H1 (cell line): ENCODE data around the gene ANO9. TPM values are rescaled to one million over a fixed set of nuclear protein-coding genes. Genes with fewer than 3 reads are reported as not detected.

ENCODE experiments used
- CTCF ChIA-PET: fragments of 300-600 bp; sonication (Branson Sonifier 250); formaldehyde crosslinking; loops from one replicate; lab custom pipeline; 2021; ENCODE audit not compliant: partially characterized antibody; lab: Charles Lee
- POLR2A ChIA-PET: fragments of 300-600 bp; sonication (Branson Sonifier 250); formaldehyde crosslinking; loops from one replicate; lab custom pipeline; 2021; ENCODE audit warnings: inconsistent platforms; ENCODE audit not compliant: partially characterized antibody; lab: Charles Lee
- DNase-seq, 2 experiments: peaks; one replicate each; pipeline versions ENCODE4 v3.0.0 to v3.0.0-alpha.2; 2010 to 2022; ENCODE audit warnings: low spot score in 2 of 2, low read depth in 1 of 2, mixed read lengths in 1 of 2
- FAIRE-seq: peaks from 2 replicates; lab custom pipeline; 2011; peaks lifted over from hg19 to GRCh38; lab: Jason Lieb, UNC
- H2AFZ ChIP-seq: 2 replicates; pipeline ENCODE4 v1.8.1; 2012; ENCODE audit warnings: low read length, inconsistent platforms
- H2AK5ac ChIP-seq: 2 replicates; pipeline ENCODE4 v1.6.1; 2013; ENCODE audit warnings: low read depth, low read length
- H2BK120ac ChIP-seq: replicated peaks from 2 replicates; pipeline ENCODE3; 2013; ENCODE audit warnings: low read depth, low read length, inconsistent platforms
- H2BK12ac ChIP-seq: 2 replicates; pipeline ENCODE4 v1.6.1; 2013; ENCODE audit warnings: low read depth, low read length
- H2BK15ac ChIP-seq: 2 replicates; pipeline ENCODE4 v1.6.1; 2013; ENCODE audit warnings: low read length
- H2BK20ac ChIP-seq: 2 replicates; pipeline ENCODE4 v1.6.1; 2013; ENCODE audit warnings: low read length
- H2BK5ac ChIP-seq: 2 replicates; pipeline ENCODE4 v1.6.1; 2013; ENCODE audit warnings: low read depth, low read length
- H3K14ac ChIP-seq: 2 replicates; pipeline ENCODE4 v1.6.1; 2013; ENCODE audit warnings: inconsistent platforms; ENCODE audit not compliant: insufficient read length
- H3K18ac ChIP-seq: 2 replicates; pipeline ENCODE4 v1.6.1; 2013; ENCODE audit warnings: low read length; ENCODE audit errors: extremely low read depth
- H3K23ac ChIP-seq: 2 replicates; pipeline ENCODE4 v1.6.1; 2013; ENCODE audit warnings: inconsistent platforms; ENCODE audit not compliant: insufficient read length
- H3K23me2 ChIP-seq: 2 replicates; pipeline ENCODE4 v1.6.1; 2013; ENCODE audit warnings: low read depth, low read length
- H3K27ac ChIP-seq: 2 replicates; pipeline ENCODE4 v1.6.1; 2011; ENCODE audit warnings: low read depth, low read length, inconsistent platforms
- H3K27me3 ChIP-seq, 4 experiments: replicated peaks in 1 of 4; 1 replicate in 1 of 4; 2 replicates in 3 of 4; pipeline versions ENCODE4 v1.6.1 to v1.8.1; 2011 to 2013; ENCODE audit warnings: low read length in 3 of 4, mild to moderate bottlenecking in 3 of 4, inconsistent platforms in 2 of 4, mixed read lengths in 2 of 4, moderate library complexity in 1 of 4; ENCODE audit not compliant: control insufficient read depth in 3 of 4, insufficient read depth in 3 of 4; ENCODE audit errors: extremely low read depth in 1 of 4
- H3K36me3 ChIP-seq, 4 experiments: 2 replicates each; pipeline versions ENCODE4 v1.6.1 to v1.8.1; 2011 to 2013; ENCODE audit warnings: mild to moderate bottlenecking in 4 of 4, low read length in 3 of 4, moderate library complexity in 2 of 4, control low read depth in 1 of 4, inconsistent platforms in 1 of 4; ENCODE audit not compliant: insufficient read depth in 4 of 4, control insufficient read depth in 2 of 4
- H3K4ac ChIP-seq: replicated peaks from 2 replicates; pipeline ENCODE3; 2013; ENCODE audit warnings: low read length, low read depth, mixed read lengths, inconsistent platforms; ENCODE audit not compliant: insufficient read length
- H3K4me1 ChIP-seq, 4 experiments: replicated peaks in 1 of 4; 1 replicate in 1 of 4; 2 replicates in 3 of 4; pipeline versions ENCODE4 v1.6.1 to v1.8.1; 2011 to 2013; ENCODE audit warnings: low read length in 3 of 4, inconsistent platforms in 2 of 4, mixed read lengths in 1 of 4; ENCODE audit not compliant: insufficient read depth in 4 of 4, control insufficient read depth in 3 of 4
- H3K4me2 ChIP-seq, 2 experiments: 2 replicates each; pipeline versions ENCODE4 v1.6.1 to v1.8.1; 2011 to 2013; ENCODE audit warnings: low read depth in 2 of 2, low read length in 2 of 2, control low read depth in 1 of 2, inconsistent platforms in 1 of 2, mild to moderate bottlenecking in 1 of 2; ENCODE audit not compliant: insufficient read depth in 1 of 2
- H3K4me3 ChIP-seq, 4 experiments: fragments of 200-600, 300-600 bp in 1 of 4; sonication (generic), shearing (Covaris generic), sonication (Bioruptor Twin) in 1 of 4; 2 replicates each; pipeline versions ENCODE4 v1.5.1 to v1.8.1; 2011 to 2016; ENCODE audit warnings: low read length in 4 of 4, low read depth in 3 of 4, control low read depth in 2 of 4, inconsistent platforms in 2 of 4, mild to moderate bottlenecking in 2 of 4, mixed read lengths in 1 of 4, moderate library complexity in 1 of 4; ENCODE audit not compliant: insufficient read depth in 2 of 4; ENCODE audit errors: extremely low read depth in 1 of 4
- H3K56ac ChIP-seq: replicated peaks from 2 replicates; pipeline ENCODE3; 2013; ENCODE audit warnings: low read depth, mild to moderate bottlenecking, mixed read lengths, low read length, inconsistent platforms; ENCODE audit not compliant: insufficient read length
- H3K79me1 ChIP-seq: 2 replicates; pipeline ENCODE4 v1.6.1; 2013; ENCODE audit warnings: low read depth, low read length, control low read depth
- H3K79me2 ChIP-seq, 2 experiments: 2 replicates each; pipeline versions ENCODE4 v1.6.1 to v1.8.1; 2012 to 2013; ENCODE audit warnings: low read length in 2 of 2, mild to moderate bottlenecking in 2 of 2, inconsistent platforms in 1 of 2; ENCODE audit not compliant: insufficient read depth in 2 of 2, control insufficient read depth in 1 of 2
- H3K9ac ChIP-seq, 4 experiments: replicated peaks in 1 of 4; 1 replicate in 1 of 4; 2 replicates in 3 of 4; pipeline versions ENCODE4 v1.6.1 to v1.8.1; 2011 to 2013; ENCODE audit warnings: low read depth in 3 of 4, low read length in 3 of 4, control low read depth in 2 of 4, mild to moderate bottlenecking in 2 of 4, moderate library complexity in 2 of 4, inconsistent platforms in 1 of 4; ENCODE audit errors: extremely low read depth in 1 of 4
- H3K9me3 ChIP-seq, 2 experiments: 2 replicates each; pipeline versions ENCODE4 v1.6.1 to v1.8.1; 2012 to 2013; ENCODE audit warnings: mild to moderate bottlenecking in 2 of 2, moderate library complexity in 2 of 2, control low read depth in 1 of 2, inconsistent platforms in 1 of 2, low read depth in 1 of 2, low read length in 1 of 2, mixed read lengths in 1 of 2; ENCODE audit not compliant: insufficient read depth in 2 of 2
- H4K20me1 ChIP-seq, 2 experiments: replicated peaks in 1 of 2; 2 replicates each; pipeline versions ENCODE3 to v1.8.1; 2011 to 2013; ENCODE audit warnings: inconsistent platforms in 2 of 2, low read length in 2 of 2, mild to moderate bottlenecking in 1 of 2; ENCODE audit not compliant: insufficient read depth in 2 of 2, control insufficient read depth in 1 of 2
- H4K5ac ChIP-seq: 2 replicates; pipeline ENCODE4 v1.6.1; 2013; ENCODE audit warnings: low read length, low read depth, mixed read lengths, inconsistent platforms; ENCODE audit not compliant: insufficient read length
- H4K8ac ChIP-seq: 2 replicates; pipeline ENCODE4 v1.8.0; 2013; ENCODE audit warnings: mild to moderate bottlenecking, moderate library complexity, low read length, inconsistent platforms; ENCODE audit not compliant: insufficient read depth; ENCODE audit errors: extremely low read depth
- H4K91ac ChIP-seq: replicated peaks from 2 replicates; pipeline ENCODE3; 2013; ENCODE audit warnings: low read length, mixed read lengths, inconsistent platforms; ENCODE audit not compliant: insufficient read length
- KDM5A ChIP-seq: fragments of 200-600 bp; IDR thresholded peaks from 2 replicates; pipeline ENCODE4 v1.7.1; 2012; ENCODE audit warnings: mild to moderate bottlenecking, low read length, inconsistent platforms, mixed read lengths
- RBBP5 ChIP-seq: IDR thresholded peaks from 2 replicates; pipeline ENCODE4 v1.7.1; 2012; ENCODE audit warnings: low read depth, mild to moderate bottlenecking, inconsistent platforms, low read length, moderate library complexity, borderline replicate concordance
- RFX5 ChIP-seq: IDR thresholded peaks from 2 replicates; pipeline ENCODE4 v1.6.1; 2011; ENCODE audit warnings: low read depth, low read length, improper control_type of control experiment, borderline replicate concordance
- SRF ChIP-seq: IDR thresholded peaks from 2 replicates; pipeline ENCODE4 v1.6.1; 2011; ENCODE audit warnings: mild to moderate bottlenecking, low read depth, low read length, moderate library complexity
- WGBS, 2 experiments: shearing (Covaris generic) in 1 of 2; methylation state at CpG; one replicate each; pipeline versions ENCODE4 v1.1.6 to v1.1.7; 2013 to 2015; ENCODE audit warnings: low lambda C conversion rate in 2 of 2, mixed read lengths in 2 of 2, inconsistent platforms in 1 of 2, low coverage in 1 of 2, missing lambda C conversion rate in 1 of 2; ENCODE audit not compliant: insufficient replicate concordance in 2 of 2, insufficient coverage in 1 of 2, insufficient read length in 1 of 2; ENCODE audit errors: extremely low coverage in 1 of 2, missing lambda C conversion rate in 1 of 2; 5-methylcytosine and 5-hydroxymethylcytosine counted together
- polyA plus RNA-seq, 7 experiments: library from polyadenylated mRNA; depleted of rRNA in 3 of 7; stranded (reverse) in 5 of 7; unstranded in 2 of 7; fragments of >200 nt in 5 of 7; fragments of 200-250 nt in 2 of 7; gene quantifications; 1 replicate in 5 of 7; 2 replicates in 1 of 7; 4 replicates in 1 of 7; pipeline versions ENCODE4 v1.2.1 to v1.2.3, GENCODE V29; 2011 to 2013; ENCODE audit warnings: missing spikeins in 2 of 7, mixed read lengths in 2 of 7
- total RNA-seq: library from RNA; stranded (reverse); fragmentation: NEBNext Ultra II Directional; extraction: Animal tissue kit (Norgen Biotek cat#: 25700); gene quantifications from 2 replicates; pipeline ENCODE4 v1.2.1, GENCODE V29; 2021

ANO9 gene
- total and polyA plus RNA-seq, 2 of the 8 experiments (the other 6 are each of a cell fraction or from before 2014, with no cell fraction given) = 20.0 to 20.7 TPM

- peaks cover 0 to 9% of the 10 kb centered on the region in 2 experiments for H4K20me1 ChIP-seq
- H3K9me3 ChIP-seq = no peaks in the 10 kb centered on the region
- H4K5ac ChIP-seq = no peak overlapping the region
- peak overlapping the region; percentile 24; the same call in 1 of the 2 replicates for H2BK5ac ChIP-seq
- H2BK15ac ChIP-seq = no peak overlapping the region
- H3K18ac ChIP-seq = no peak overlapping the region
- no peak overlapping the region for H3K4me2 ChIP-seq
- H3K4me1 ChIP-seq = peaks cover 0 to 10% (median 6%) of the 10 kb centered on the region in 4 experiments; a peak in 6 of 7 replicates
- H3K27ac ChIP-seq = no peak overlapping the region; the same call in 1 of the 2 replicates
- no peak overlapping the region for H3K4ac ChIP-seq
- no peak overlapping the region for H2BK20ac ChIP-seq
- H3K79me2 ChIP-seq = peaks cover 7 to 42% of the 10 kb centered on the region in 2 experiments
- CTCF ChIA-PET = interaction anchor here (0.9 to 4.0 kb wide), 8 partner anchors 10 to 78 kb away, joined by 3 to 32 read pairs (median 6); partner anchors contain the start of gene PTDSS2
- H2AK5ac ChIP-seq = no peak overlapping the region; the same call in 1 of the 2 replicates
- H3K14ac ChIP-seq = no peak overlapping the region
- H2BK12ac ChIP-seq = no peak overlapping the region
- WGBS, 2 experiments = 88% methylated on average over 17 of the region's 22 CpGs; no CpG with 5 or more reads in 1 of the 2 experiments
- no peak overlapping the region for H3K9ac ChIP-seq
- no peaks in the 10 kb centered on the region for H3K27me3 ChIP-seq
- no peak overlapping the region for H3K4me3 ChIP-seq
- peaks cover 0 to 7% (median 2%) of the 10 kb centered on the region in 4 experiments; a peak in 2 of 8 replicates for H3K36me3 ChIP-seq
- no peak overlapping the region for H4K8ac ChIP-seq
- no peak overlapping the region for H2AFZ ChIP-seq
- no peak overlapping the region for H2BK120ac ChIP-seq
- no peak for FAIRE-seq
- no peak for DNase-seq
- H3K23ac ChIP-seq = no peak overlapping the region
- no peak overlapping the region for H3K56ac ChIP-seq
- POLR2A ChIA-PET = interaction anchor here (0.6 to 1.9 kb wide), 6 partner anchors 18 to 37 kb away, joined by 3 to 6 read pairs (median 5); partner anchors contain the start of gene RNH1
- H3K79me1 ChIP-seq = peaks cover 16% of the 10 kb centered on the region
- no peak overlapping the region for H4K91ac ChIP-seq
- H3K23me2 ChIP-seq = no peaks in the 10 kb centered on the region
- TF ChIP-seq SRF (no peak), RBBP5 (no peak), KDM5A (no peak), RFX5 (no peak)
Measured at GRCh38 chr11:473962-474785, 32.4 kb upstream of the ANO9 start.
